HEK293T (cell line): Measurements from ENCODE around the gene WNK2.
"Not testable (repeated sequence)": the region's sequence is repeated elsewhere in the genome, so short reads cannot be mapped to it uniquely, and the experiment has no call there.

Source experiments
- CTCF ChIA-PET: fragments of 350-600 bp; formaldehyde crosslinking; extraction: SDS; loops from one replicate; lab custom pipeline; 2021; ENCODE audit warnings: antibody characterized with exemption, inconsistent platforms; lab: Yijun Ruan, JAX
- POLR2A ChIA-PET: fragments of 350-600 bp; formaldehyde crosslinking; extraction: SDS; loops from one replicate; lab custom pipeline; 2020; ENCODE audit warnings: antibody characterized with exemption, inconsistent platforms; lab: Yijun Ruan, JAX
- DNase-seq: peaks from one replicate; pipeline ENCODE4 v3.0.0; 2012; ENCODE audit warnings: mixed read lengths; ENCODE audit errors: extremely low spot score
- ARNT ChIP-seq: fragments of 450-650 bp; IDR thresholded peaks from 2 replicates; pipeline ENCODE4 v1.6.1; 2017; ENCODE audit warnings: mild to moderate bottlenecking
- BHLHE40 ChIP-seq: fragments of 450-650 bp; IDR thresholded peaks from 2 replicates; pipeline ENCODE4 v1.6.1; 2016; ENCODE audit warnings: mild to moderate bottlenecking, moderate library complexity, borderline replicate concordance
- CTBP1 ChIP-seq: fragments of 450-650 bp; IDR thresholded peaks from 2 replicates; pipeline ENCODE4 v1.6.1; 2016; ENCODE audit warnings: borderline replicate concordance
- ELF4 ChIP-seq: fragments of 450-650 bp; IDR thresholded peaks from 2 replicates; pipeline ENCODE4 v1.6.1; 2017; ENCODE audit warnings: antibody characterized with exemption
- FOXA1 ChIP-seq: fragments of 450-650 bp; IDR thresholded peaks from 2 replicates; pipeline ENCODE4 v1.6.1; 2016; ENCODE audit warnings: mild to moderate bottlenecking
- FOXK2 ChIP-seq: fragments of 450-650 bp; IDR thresholded peaks from 2 replicates; pipeline ENCODE4 v1.6.1; 2016; ENCODE audit warnings: mild to moderate bottlenecking
- FOXM1 ChIP-seq: fragments of 450-650 bp; IDR thresholded peaks from 2 replicates; pipeline ENCODE4 v1.6.1; 2017; ENCODE audit warnings: mild to moderate bottlenecking, borderline replicate concordance
- HDGF ChIP-seq: fragments of 450-650 bp; IDR thresholded peaks from 2 replicates; pipeline ENCODE4 v1.6.1; 2017; ENCODE audit warnings: antibody characterized with exemption, borderline replicate concordance
- L3MBTL2 ChIP-seq: fragments of 450-650 bp; conservative IDR thresholded peaks from 2 replicates; pipeline ENCODE4 v1.6.1; 2016; ENCODE audit warnings: mild to moderate bottlenecking
- LEF1 ChIP-seq: fragments of 450-650 bp; IDR thresholded peaks from 2 replicates; pipeline ENCODE4 v1.6.1; 2017; ENCODE audit warnings: mild to moderate bottlenecking, borderline replicate concordance
- NFRKB ChIP-seq: fragments of 450-650 bp; IDR thresholded peaks from 2 replicates; pipeline ENCODE4 v1.6.1; 2016; ENCODE audit warnings: mild to moderate bottlenecking, moderate library complexity
- SP1 ChIP-seq: fragments of 450-650 bp; IDR thresholded peaks from 2 replicates; pipeline ENCODE4 v1.6.1; 2017
- SUZ12 ChIP-seq: fragments of 450-650 bp; IDR thresholded peaks from 2 replicates; pipeline ENCODE4 v1.6.1; 2016; ENCODE audit warnings: mild to moderate bottlenecking
- TARDBP ChIP-seq: fragments of 450-650 bp; IDR thresholded peaks from 2 replicates; pipeline ENCODE4 v1.6.1; 2016
- ZNF384 ChIP-seq: fragments of 450-650 bp; IDR thresholded peaks from 2 replicates; pipeline ENCODE4 v1.6.1; 2016
- TF ChIP-seq, protein P1 (sequence below): fragments of 450-650 bp; IDR thresholded peaks from 2 replicates; pipeline ENCODE4 v1.6.1; 2016

Gene WNK2

GRCh38 chr9:93139365-93140182, 44.4 kb upstream of the WNK2 start:
- DNase-seq: no peak
- ChIA-PET POLR2A (no interaction called here), CTCF (interaction anchor here (0.8 kb wide), 1 partner anchor 15 kb away, joined by 3 read pairs; no protein-coding TSS in a partner anchor)
- TF ChIP-seq LEF1 (no peak), ARNT (no peak), SUZ12 (no peak), FOXK2 (no peak), ZNF384 (no peak), NFRKB (no peak), ELF4 (no peak), FOXM1 (no peak), HDGF (no peak), L3MBTL2 (no peak), FOXA1 (no peak), CTBP1 (no peak), TARDBP (no peak), BHLHE40 (no peak), SP1 (no peak)
- TF ChIP-seq, protein P1, sequence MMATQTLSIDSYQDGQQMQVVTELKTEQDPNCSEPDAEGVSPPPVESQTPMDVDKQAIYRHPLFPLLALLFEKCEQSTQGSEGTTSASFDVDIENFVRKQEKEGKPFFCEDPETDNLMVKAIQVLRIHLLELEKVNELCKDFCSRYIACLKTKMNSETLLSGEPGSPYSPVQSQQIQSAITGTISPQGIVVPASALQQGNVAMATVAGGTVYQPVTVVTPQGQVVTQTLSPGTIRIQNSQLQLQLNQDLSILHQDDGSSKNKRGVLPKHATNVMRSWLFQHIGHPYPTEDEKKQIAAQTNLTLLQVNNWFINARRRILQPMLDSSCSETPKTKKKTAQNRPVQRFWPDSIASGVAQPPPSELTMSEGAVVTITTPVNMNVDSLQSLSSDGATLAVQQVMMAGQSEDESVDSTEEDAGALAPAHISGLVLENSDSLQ: no peak

DNA sequence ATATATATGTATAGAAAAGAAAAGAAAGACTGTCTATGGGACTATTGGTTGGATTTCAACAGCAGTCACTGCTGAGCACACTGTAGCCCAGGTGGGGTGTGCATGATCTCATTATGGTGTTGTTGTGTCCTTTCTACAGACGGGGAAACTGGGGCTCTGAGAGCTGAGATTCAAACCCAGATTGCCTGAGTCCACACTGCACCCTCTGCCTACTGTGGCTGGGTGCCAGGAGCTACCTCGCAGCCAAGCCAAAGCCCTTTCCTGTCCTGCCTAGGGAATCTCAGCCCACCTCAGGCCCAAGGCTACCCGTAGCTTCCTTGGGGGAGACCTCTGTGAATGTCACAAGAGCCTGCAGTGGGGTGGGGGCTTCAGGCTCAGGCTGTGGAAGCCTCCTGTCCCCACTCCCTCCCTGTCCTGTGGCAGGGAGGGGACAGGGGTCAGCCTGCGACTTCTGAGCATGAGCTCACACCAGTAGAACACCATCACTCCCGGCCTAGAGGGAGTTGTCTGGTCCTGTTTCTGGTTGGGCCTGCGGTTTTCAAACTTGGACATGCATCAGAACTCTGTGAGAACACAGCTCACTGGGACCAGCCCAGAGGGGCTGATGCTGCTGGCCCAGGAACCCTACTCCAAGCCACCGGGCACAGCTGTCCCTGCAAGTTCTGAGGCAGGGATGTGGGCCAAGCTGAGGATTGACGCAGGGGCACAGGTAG, 42.0 kb upstream of the WNK2 start:
- ChIA-PET CTCF (interaction anchor here (0.5 to 0.9 kb wide), 2 partner anchors 12 to 1804 kb away, joined by 3 to 10 read pairs; no protein-coding TSS in a partner anchor), POLR2A (interaction anchor here (1.3 kb wide), 1 partner anchor 8 kb away, joined by 6 read pairs; the partner anchor contains the start of gene NINJ1)
- DNase-seq: no peak

GRCh38 chr9:93143830-93144530, 40.0 kb upstream of the WNK2 start:
- TF ChIP-seq ELF4 (no peak), ARNT (no peak), LEF1 (no peak), FOXK2 (no peak), ZNF384 (no peak)
- TF ChIP-seq, protein P1: no peak
- POLR2A ChIA-PET: no interaction called here

More for the DNA sequence above, 42.0 kb upstream of the WNK2 start:
- TF ChIP-seq LEF1 (no peak), BHLHE40 (no peak), SP1 (no peak), ELF4 (no peak), SUZ12 (no peak), ARNT (no peak), FOXA1 (no peak), NFRKB (no peak), FOXK2 (no peak), FOXM1 (no peak), HDGF (no peak), TARDBP (no peak), ZNF384 (no peak), CTBP1 (no peak), L3MBTL2 (no peak)
- TF ChIP-seq, protein P1: no peak

GRCh38 chr9:93146696-93147095, 37.2 kb upstream of the WNK2 start:
- DNase-seq, CTCF ChIA-PET, POLR2A ChIA-PET: not testable (repeated sequence)

More at GRCh38 chr9:93143830-93144530, 40.0 kb upstream of the WNK2 start:
- no peak for DNase-seq
- CTCF ChIA-PET: interaction anchor here (0.8 kb wide), 1 partner anchor 10 kb away, joined by 5 read pairs; no protein-coding TSS in a partner anchor

DNA sequence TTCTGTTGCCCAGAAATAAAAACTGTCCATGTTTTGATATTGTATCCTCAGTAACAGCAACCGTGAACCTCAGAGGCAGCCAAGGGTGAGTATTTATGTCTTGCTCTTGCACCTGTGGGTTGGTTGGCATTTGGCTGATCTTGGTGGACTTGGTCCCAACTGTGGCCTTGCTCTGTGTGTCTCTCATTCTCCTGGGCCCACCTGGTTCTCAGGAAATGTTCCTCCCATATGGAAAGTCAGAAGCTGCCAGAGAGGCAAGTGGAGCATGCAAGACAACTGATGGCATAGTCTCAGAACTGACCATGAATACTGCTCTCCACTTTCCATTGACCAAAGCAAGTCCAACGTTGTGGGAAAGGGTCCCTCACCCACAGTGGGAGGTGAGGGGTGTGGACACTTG, 36.3 kb upstream of the WNK2 start:
- CTCF ChIA-PET: no interaction called here
- no peak for TF ChIP-seq ARNT
- TF ChIP-seq LEF1: no peak
- no peak for TF ChIP-seq ELF4
- TF ChIP-seq FOXK2: no peak
- TF ChIP-seq, protein P1: no peak
- TF ChIP-seq SUZ12: no peak
- TF ChIP-seq HDGF: no peak
- TF ChIP-seq FOXA1: no peak
- no peak for TF ChIP-seq L3MBTL2
- TF ChIP-seq NFRKB: no peak
- TF ChIP-seq BHLHE40: no peak
- no peak for DNase-seq
- POLR2A ChIA-PET: no interaction called here
